Activated T-cell treated with anti-CD3 and anti-CD28 coated beads for 4 hours (primary cell): ENCODE measurements around the gene SPI1.

ENCODE experiments used
- DNase-seq: peaks from one replicate; pipeline ENCODE4 v3.0.0-alpha.2; 2020

Gene SPI1

GRCh38 chr11:47378010-47378835 lies at the start of gene SPI1:
Gene SPI1, minus strand, starts transcription at chr11:47378547. Its CDS starts 194 bp downstream, at chr11:47378353.
- no peak for DNase-seq

- peak; percentile 98 for DNase-seq
Measured at GRCh38 chr11:47426062-47426956, 48.0 kb upstream of the SPI1 start, which contains the start of gene PSMC3. Gene PSMC3, minus strand, starts transcription at chr11:47426439. Its CDS starts 160 bp downstream, at chr11:47426279.

GRCh38 chr11:47425611-47426010 lies 47.3 kb upstream of the SPI1 start:
- no peak for DNase-seq

- no peak for DNase-seq
Measured at GRCh38 chr11:47418454-47419259, 40.3 kb upstream of the SPI1 start.

- DNase-seq: no peak
Measured at GRCh38 chr11:47417712-47418111, 39.4 kb upstream of the SPI1 start.

GRCh38 chr11:47415949-47416472 lies 37.7 kb upstream of the SPI1 start:
- no peak for DNase-seq

- no peak for DNase-seq
Measured at GRCh38 chr11:47415091-47415854, 36.9 kb upstream of the SPI1 start.

- DNase-seq: no peak
Measured at GRCh38 chr11:47414685-47415070, 36.3 kb upstream of the SPI1 start.

- no peak for DNase-seq
Measured at GRCh38 chr11:47413908-47414684, 35.7 kb upstream of the SPI1 start.

GRCh38 chr11:47413351-47413750 lies 35.0 kb upstream of the SPI1 start:
- DNase-seq: no peak

GRCh38 chr11:47411884-47412746 lies 33.8 kb upstream of the SPI1 start:
- no peak for DNase-seq

- DNase-seq: no peak
Measured at GRCh38 chr11:47410370-47411264, 32.3 kb upstream of the SPI1 start.

GRCh38 chr11:47409440-47410369 lies 31.4 kb upstream of the SPI1 start:
- no peak for DNase-seq

- no peak for DNase-seq
Measured at GRCh38 chr11:47408598-47409439, 30.5 kb upstream of the SPI1 start.

GRCh38 chr11:47407746-47408590 lies 29.6 kb upstream of the SPI1 start, which contains the start of gene SLC39A13:
Gene SLC39A13, plus strand, starts transcription at chr11:47408590. Its CDS starts 1,505 bp downstream, at chr11:47410095.
- peak; percentile 88 for DNase-seq
